CD14-positive monocyte (primary cell): ENCODE results near the gene IL1B. TPM values are rescaled to one million over a fixed set of nuclear protein-coding genes. Genes with fewer than 3 reads are reported as not detected.

Experiments
- DNase-seq, 3 donors: peaks; one replicate each; pipeline ENCODE4 v3.0.0-alpha.2; 2011 to 2022
- H2AFZ ChIP-seq: 2 replicates; pipeline ENCODE4 v1.6.0; 2012; ENCODE audit warnings: mild to moderate bottlenecking, low read depth, low read length, inconsistent platforms; ENCODE audit not compliant: insufficient read depth, poor library complexity, severe bottlenecking
- H3K27ac ChIP-seq, 2 donors: 1 replicate in 1 of 2; 2 replicates in 1 of 2; pipeline ENCODE4 v1.5.1; 2012 to 2013; ENCODE audit warnings: low read length in 2 of 2, control low read depth in 1 of 2, inconsistent platforms in 1 of 2, low read depth in 1 of 2, mild to moderate bottlenecking in 1 of 2
- H3K27me3 ChIP-seq, 2 donors: one replicate each; pipeline versions ENCODE4 v1.6.0 to v1.6.1; 2011 to 2013; ENCODE audit warnings: low read length in 2 of 2; ENCODE audit not compliant: control insufficient read depth in 2 of 2, insufficient read depth in 2 of 2
- H3K36me3 ChIP-seq, 2 donors: replicated peaks in 1 of 2; 1 replicate in 1 of 2; 2 replicates in 1 of 2; pipeline versions ENCODE4 v1.5.1 to v1.6.1; 2012 to 2013; ENCODE audit warnings: low read length in 2 of 2, control low read depth in 1 of 2, inconsistent platforms in 1 of 2, mild to moderate bottlenecking in 1 of 2; ENCODE audit not compliant: insufficient read depth in 2 of 2, control insufficient read depth in 1 of 2
- H3K4me1 ChIP-seq, 2 donors: 1 replicate in 1 of 2; 2 replicates in 1 of 2; pipeline versions ENCODE4 v1.5.1 to v1.6.1; 2012 to 2013; ENCODE audit warnings: low read length in 2 of 2, control low read depth in 1 of 2, inconsistent platforms in 1 of 2, mild to moderate bottlenecking in 1 of 2, moderate library complexity in 1 of 2; ENCODE audit not compliant: insufficient read depth in 2 of 2, control insufficient read depth in 1 of 2
- H3K4me2 ChIP-seq: replicated peaks from 2 replicates; pipeline ENCODE3; 2012; ENCODE audit warnings: low read length, moderate library complexity, mild to moderate bottlenecking; ENCODE audit not compliant: poor library complexity, severe bottlenecking; ENCODE audit errors: extremely low read depth
- H3K4me3 ChIP-seq, 3 experiments: fragments of 200-600 bp in 1 of 3; sonication (generic) in 1 of 3; replicated peaks in 1 of 3; 1 replicate in 2 of 3; 2 replicates in 1 of 3; pipeline ENCODE4 v1.5.1; 2011 to 2013; ENCODE audit warnings: low read length in 3 of 3, mild to moderate bottlenecking in 3 of 3, control low read depth in 2 of 3, low read depth in 2 of 3, inconsistent platforms in 1 of 3, moderate library complexity in 1 of 3
- H3K79me2 ChIP-seq: 2 replicates; pipeline ENCODE4 v1.6.0; 2012; ENCODE audit warnings: mild to moderate bottlenecking, control low read depth, inconsistent platforms, low read length, moderate library complexity; ENCODE audit not compliant: insufficient read depth
- H3K9ac ChIP-seq: 2 replicates; pipeline ENCODE4 v1.6.0; 2017; ENCODE audit warnings: low read length, mild to moderate bottlenecking; ENCODE audit not compliant: insufficient read depth, poor library complexity, severe bottlenecking
- H3K9me3 ChIP-seq, 2 donors: replicated peaks in 1 of 2; 1 replicate in 1 of 2; 2 replicates in 1 of 2; pipeline versions ENCODE4 v1.5.1 to v1.6.1; 2012 to 2013; ENCODE audit warnings: low read length in 2 of 2, control low read depth in 1 of 2; ENCODE audit not compliant: control insufficient read depth in 1 of 2, insufficient read depth in 1 of 2
- H4K20me1 ChIP-seq: 2 replicates; pipeline ENCODE4 v1.6.0; 2012; ENCODE audit warnings: mild to moderate bottlenecking, low read length, control low read depth, moderate library complexity; ENCODE audit not compliant: insufficient read depth
- H3K27ac Mint-ChIP-seq, 7 donors: one replicate each; pipeline ENCODE4 v1.8.0; 2020; ENCODE audit warnings: mild to moderate bottlenecking in 7 of 7, mixed read lengths in 7 of 7, moderate library complexity in 6 of 7, inconsistent platforms in 2 of 7
- H3K27me3 Mint-ChIP-seq, 3 donors: one replicate each; pipeline ENCODE4 v1.8.0; 2021 to 2022; ENCODE audit warnings: low read depth in 3 of 3, mild to moderate bottlenecking in 3 of 3, mixed read lengths in 3 of 3, moderate library complexity in 3 of 3, inconsistent platforms in 1 of 3
- H3K36me3 Mint-ChIP-seq, 2 donors: one replicate each; pipeline ENCODE4 v1.8.0; 2020; ENCODE audit warnings: mixed read lengths in 2 of 2, inconsistent platforms in 1 of 2, mild to moderate bottlenecking in 1 of 2
- H3K4me1 Mint-ChIP-seq: one replicate; pipeline ENCODE4 v1.8.0; 2020; ENCODE audit warnings: mild to moderate bottlenecking, mixed read lengths
- H3K4me3 Mint-ChIP-seq, 2 donors: one replicate each; pipeline ENCODE4 v1.8.0; 2020; ENCODE audit warnings: mild to moderate bottlenecking in 2 of 2, mixed read lengths in 2 of 2, moderate library complexity in 1 of 2
- H3K9me3 Mint-ChIP-seq, 7 donors: one replicate each; pipeline ENCODE4 v1.8.0; 2020 to 2022; ENCODE audit warnings: mixed read lengths in 7 of 7, mild to moderate bottlenecking in 6 of 7, moderate library complexity in 6 of 7, inconsistent platforms in 2 of 7
- CTCF ChIP-seq: fragments of 200-600 bp; IDR thresholded peaks from one replicate; pipeline ENCODE4 v1.8.0; 2022; ENCODE audit warnings: antibody characterized with exemption, mild to moderate bottlenecking
- WGBS: methylation state at CpG from one replicate; pipeline ENCODE4 v1.1.5; 2013; ENCODE audit warnings: missing lambda C conversion rate; ENCODE audit not compliant: insufficient coverage; 5-methylcytosine and 5-hydroxymethylcytosine counted together
- intact Hi-C, 2 donors: fragments of 100-400 bp; cut with micrococcal nuclease; formaldehyde crosslinking; loops; one replicate each; pipeline versions ENCODE4 v1.15.0 to v1.15.1; 2023
- polyA plus RNA-seq, 3 donors: library from polyadenylated mRNA; depleted of rRNA in 1 of 3; unstranded in 2 of 3; stranded (reverse) in 1 of 3; fragments of 300-500 nt in 2 of 3; fragments of >200 nt in 1 of 3; fragmentation: Illumina TruSeq in 2 of 3; gene quantifications; 1 replicate in 2 of 3; 2 replicates in 1 of 3; pipeline ENCODE4 v1.2.3, GENCODE V29; 2012 to 2021

Gene IL1B
- polyA plus RNA-seq, 3 donors = 65.1 to 1,419 (median 114) TPM

- no peaks in the 10 kb centered on the region for H3K27me3 ChIP-seq
- H4K20me1 ChIP-seq = peaks cover 4% of the 10 kb centered on the region
- Mint-ChIP-seq H3K9me3 (peaks cover 5 to 10% (median 7%) of the 10 kb centered on the region in 7 donors), H3K4me3 (no peak overlapping the region), H3K27me3 (peaks cover 2 to 4% (median 2%) of the 10 kb centered on the region in 3 donors), H3K27ac (peak overlapping the region in 1 of 7 donors; percentile 25), H3K36me3 (no peaks in the 10 kb centered on the region), H3K4me1 (peaks cover 61% of the 10 kb centered on the region)
- H3K9me3 ChIP-seq = no peaks in the 10 kb centered on the region
- no peak overlapping the region for H3K27ac ChIP-seq
- no peak overlapping the region for H3K9ac ChIP-seq
- H3K4me2 ChIP-seq = no peak overlapping the region
- no CpG with 5 or more reads among the region's 3 CpGs for WGBS
- peaks cover 64 to 77% of the 10 kb centered on the region in 2 donors for H3K4me1 ChIP-seq
- no peaks in the 10 kb centered on the region for H3K36me3 ChIP-seq
- DNase-seq = no peak
- H3K79me2 ChIP-seq = no peaks in the 10 kb centered on the region
- H3K4me3 ChIP-seq = no peak overlapping the region
- intact Hi-C loops = loop anchor here in 1 of 2 donors (2.0 to 10.0 kb wide), 3 partner anchors 39 to 93 kb away; no protein-coding TSS in a partner anchor
- no peak overlapping the region for H2AFZ ChIP-seq
- TF ChIP-seq CTCF = no peak
Measured at GRCh38 chr2:112791693-112792230, 44.8 kb downstream of the IL1B start.

- H2AFZ ChIP-seq = no peak overlapping the region
- peaks cover 4% of the 10 kb centered on the region for H4K20me1 ChIP-seq
- H3K9ac ChIP-seq = no peak overlapping the region
- no peak overlapping the region for H3K4me3 ChIP-seq
- intact Hi-C loops = loop anchor here in 1 of 2 donors (5.0 to 10.0 kb wide), 2 partner anchors 39 to 94 kb away; no protein-coding TSS in a partner anchor
- no peak overlapping the region for H3K4me3 Mint-ChIP-seq
- 96% methylated on average over 3 of the region's 3 CpGs for WGBS
- H3K9me3 Mint-ChIP-seq = peaks cover 5 to 10% (median 7%) of the 10 kb centered on the region in 7 donors
- H3K36me3 Mint-ChIP-seq = no peaks in the 10 kb centered on the region
- no peak for TF ChIP-seq CTCF
- no peak overlapping the region for H3K27ac ChIP-seq
- no peaks in the 10 kb centered on the region for H3K27me3 ChIP-seq
- peak overlapping the region in 2 of 7 donors; percentile 35 to 77 for H3K27ac Mint-ChIP-seq
- H3K9me3 ChIP-seq = no peaks in the 10 kb centered on the region
- peaks cover 2 to 7% (median 4%) of the 10 kb centered on the region in 3 donors for H3K27me3 Mint-ChIP-seq
- H3K36me3 ChIP-seq = no peaks in the 10 kb centered on the region
- peaks cover 63 to 81% of the 10 kb centered on the region in 2 donors for H3K4me1 ChIP-seq
- no peaks in the 10 kb centered on the region for H3K79me2 ChIP-seq
- peaks cover 64% of the 10 kb centered on the region for H3K4me1 Mint-ChIP-seq
- H3K4me2 ChIP-seq = no peak overlapping the region
- DNase-seq = no peak
Measured at GRCh38 chr2:112791019-112791418, 45.6 kb downstream of the IL1B start.
